ENCODE results near the gene CYP2E1.
"Not testable (repeated sequence)": the region's sequence is repeated elsewhere in the genome, so short reads cannot be mapped to it uniquely, and the experiment has no call there.

The CYP2E1 gene

DNA sequence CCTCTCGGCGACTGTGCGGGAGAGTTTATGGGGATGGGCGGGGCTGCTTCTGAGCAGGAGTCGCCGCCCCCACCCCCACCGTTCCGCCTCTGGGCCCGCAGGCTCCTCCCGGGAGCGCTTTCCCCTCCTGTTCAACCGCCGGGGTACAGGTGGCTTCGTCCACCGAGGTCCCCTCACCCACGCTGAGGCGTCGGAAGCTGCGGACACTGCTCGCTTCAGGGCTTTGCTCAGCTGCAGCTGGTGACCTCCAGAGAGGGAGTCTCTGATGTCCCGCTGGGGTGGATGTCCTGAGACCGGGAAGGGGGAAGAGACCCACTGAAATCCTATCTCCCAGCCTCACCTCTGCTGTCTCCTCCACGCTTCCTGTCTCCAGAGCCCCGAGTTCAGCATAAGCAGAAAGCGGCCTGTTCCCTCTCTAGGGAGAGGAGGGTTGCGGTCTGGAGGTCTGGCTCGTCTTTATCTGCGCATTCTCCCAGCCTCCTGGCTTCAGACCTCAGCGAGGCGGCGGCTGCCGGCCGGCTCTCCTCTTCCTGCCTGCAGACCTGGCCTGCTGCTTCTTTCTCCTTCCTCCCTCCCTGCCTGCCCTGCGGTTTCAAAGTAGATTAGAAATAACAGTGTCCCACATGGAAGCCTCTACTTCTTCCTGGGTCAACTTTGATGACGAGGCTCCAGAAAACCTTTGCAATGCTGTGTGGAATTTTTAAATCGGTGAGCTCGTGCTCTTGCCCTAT is 1.8 kb downstream of the CYP2E1 start:
- no peak for DNase-seq

DNA sequence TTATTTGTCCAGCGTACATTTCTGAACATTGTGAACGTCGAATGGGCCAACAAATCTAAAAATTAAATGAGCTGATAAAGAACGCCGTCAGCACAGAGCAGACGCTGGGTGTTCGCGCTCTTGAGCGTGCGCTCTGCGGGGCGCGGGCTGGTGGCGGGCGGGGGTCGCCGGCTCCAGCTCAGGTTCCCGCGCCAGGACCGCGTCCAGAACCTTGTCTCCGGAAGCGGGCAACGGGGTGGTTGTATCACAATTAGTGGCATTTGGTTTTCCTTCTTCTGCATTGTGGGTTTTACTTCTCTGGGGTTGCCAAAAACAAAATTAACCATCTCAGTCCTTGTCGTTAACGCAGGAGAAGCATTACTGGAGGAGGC is 2.4 kb downstream of the CYP2E1 start:
- no peak for DNase-seq

DNA sequence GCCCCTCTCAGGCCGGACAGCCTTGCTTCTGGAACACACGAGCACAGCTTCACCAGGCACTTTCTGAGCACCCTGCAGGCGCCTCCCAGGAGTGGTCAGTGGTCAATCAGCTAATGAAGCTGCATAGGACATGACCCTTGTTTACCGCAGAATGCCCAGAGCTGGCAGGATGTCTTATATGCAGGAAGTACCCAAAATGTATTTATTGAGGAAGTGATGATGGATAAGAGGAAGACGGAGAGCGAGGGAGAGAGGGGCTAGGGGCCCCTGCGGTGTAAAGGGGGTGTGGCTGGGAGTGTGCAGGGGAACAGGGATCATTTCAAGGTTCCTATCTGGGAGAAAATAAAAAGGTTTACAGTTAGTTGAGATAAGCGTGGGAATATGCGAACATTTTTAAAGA is 3.3 kb downstream of the CYP2E1 start:
- DNase-seq: no peak

DNA sequence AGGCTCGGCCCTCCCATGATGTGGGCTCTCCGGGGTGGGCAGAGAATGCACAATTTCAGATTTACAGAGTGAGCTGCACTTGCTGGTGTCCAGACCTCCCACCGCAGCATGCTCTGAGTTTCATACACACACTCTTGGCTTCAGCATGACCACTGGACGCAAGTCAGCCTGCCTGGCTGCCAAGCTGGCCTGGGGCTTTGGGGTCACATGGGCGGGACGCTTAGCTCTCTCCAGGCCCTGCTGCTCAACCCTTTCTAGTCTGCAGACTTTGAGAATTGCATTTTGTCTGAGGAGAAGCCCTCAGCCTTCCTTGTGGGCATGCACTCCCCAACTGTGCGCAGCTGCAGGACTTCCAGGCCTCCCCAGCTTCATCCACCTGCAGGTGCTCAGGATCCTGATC is 5.7 kb downstream of the CYP2E1 start:
- no peak for DNase-seq

DNA sequence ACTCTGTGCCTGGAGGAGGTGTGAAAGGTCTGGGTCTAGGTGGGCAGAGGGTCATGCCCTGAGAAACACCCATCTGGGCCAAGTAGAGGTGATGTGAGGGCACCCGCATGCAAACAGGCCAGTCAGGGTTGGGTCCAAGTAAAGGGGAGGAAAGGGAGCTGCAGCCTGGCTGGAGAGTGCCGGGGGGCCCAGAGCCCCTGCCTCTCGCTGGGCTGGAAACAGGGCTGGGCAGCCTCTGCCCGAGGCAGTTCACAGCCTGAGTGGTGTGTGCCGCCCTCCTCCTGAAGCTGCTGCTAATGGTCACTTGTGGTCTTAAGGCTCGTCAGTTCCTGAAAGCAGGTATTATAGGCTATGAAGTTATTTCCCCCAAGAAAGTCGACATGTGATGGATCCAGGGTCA is 7.3 kb downstream of the CYP2E1 start:
- DNase-seq: no peak

DNA sequence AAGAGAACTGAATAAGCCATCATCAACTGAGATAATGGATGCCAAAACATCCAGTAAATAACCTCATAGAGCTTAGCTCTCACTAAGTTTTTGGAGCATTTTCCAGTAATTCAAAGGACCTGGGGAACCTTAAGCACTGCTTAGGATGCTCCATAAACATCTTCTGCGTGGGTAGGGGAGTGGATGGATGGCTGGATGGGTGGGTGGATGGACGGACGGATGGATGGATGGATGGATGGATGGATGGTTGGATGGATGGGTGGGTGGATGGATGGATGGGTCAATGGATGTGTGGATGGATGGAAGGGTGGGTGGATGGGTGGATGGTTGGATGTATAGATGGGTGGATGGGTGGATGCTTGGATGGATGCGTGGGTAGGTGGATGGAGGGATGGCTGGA is 9.0 kb downstream of the CYP2E1 start:
- DNase-seq: no peak

DNA sequence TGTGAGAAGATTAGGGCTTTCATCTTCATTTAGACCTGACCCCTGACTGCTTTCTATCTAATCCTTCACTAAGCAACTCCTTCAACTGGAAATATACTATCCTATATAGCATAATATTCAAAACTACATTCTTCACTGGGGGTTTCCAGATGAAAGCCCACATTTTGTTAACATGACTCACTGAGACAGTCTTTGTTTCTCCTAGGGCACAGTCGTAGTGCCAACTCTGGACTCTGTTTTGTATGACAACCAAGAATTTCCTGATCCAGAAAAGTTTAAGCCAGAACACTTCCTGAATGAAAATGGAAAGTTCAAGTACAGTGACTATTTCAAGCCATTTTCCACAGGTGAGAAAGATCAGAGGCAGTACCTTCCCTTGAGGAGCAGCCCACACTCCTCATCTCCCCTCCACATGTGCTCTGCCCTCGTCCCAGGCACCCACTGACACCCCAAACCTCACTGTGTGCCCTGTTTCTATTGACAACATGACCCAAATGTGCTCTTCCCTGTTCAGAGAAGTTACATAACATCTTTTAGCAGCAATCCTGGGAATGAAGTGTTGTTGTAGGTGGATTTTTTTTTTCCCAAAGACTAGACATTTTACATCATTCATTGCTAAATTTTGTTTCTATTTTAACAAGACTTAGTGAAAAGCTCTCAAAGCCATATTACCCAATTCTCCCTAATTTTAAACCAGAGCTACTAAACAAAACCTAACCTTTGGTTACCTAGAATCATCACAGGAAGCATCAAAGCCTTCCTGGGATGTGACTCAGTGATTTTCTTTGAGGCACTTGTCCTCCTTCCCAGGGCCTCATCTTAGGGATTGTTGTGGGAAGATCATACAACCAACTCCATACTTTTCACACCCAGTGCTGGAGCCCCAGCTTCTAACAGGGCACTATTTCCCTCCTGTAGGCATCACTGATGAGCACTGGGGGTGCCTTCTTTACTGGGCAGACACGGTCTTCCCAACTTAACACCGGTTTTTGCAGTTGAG is 10.7 kb downstream of the CYP2E1 start:
- no peak for DNase-seq

DNA sequence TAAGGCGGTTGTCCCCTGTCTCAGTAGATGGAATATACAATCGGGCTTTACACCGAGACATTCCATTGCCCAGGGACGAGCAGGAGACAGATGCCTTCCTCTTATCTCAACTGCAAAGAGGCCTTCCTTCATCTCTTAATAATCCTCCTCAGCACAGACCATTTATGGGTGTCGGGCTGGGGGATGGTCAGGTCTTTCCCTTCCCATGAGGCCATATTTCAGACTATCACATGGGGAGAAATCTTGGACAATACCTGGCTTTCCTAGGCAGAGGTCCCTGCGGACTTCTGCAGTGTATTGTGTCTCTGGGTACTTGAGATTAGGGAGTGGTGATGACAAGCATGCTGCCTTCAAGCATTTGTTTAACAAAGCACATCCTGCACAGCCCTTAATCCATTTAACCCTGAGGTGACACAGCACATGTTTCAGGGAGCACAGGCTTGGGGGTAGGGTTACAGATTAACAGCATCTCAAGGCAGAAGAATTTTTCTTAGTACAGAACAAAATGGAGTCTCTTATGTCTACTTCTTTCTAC is 14.3 kb downstream of the CYP2E1 start:
- not testable (repeated sequence) for DNase-seq

DNA sequence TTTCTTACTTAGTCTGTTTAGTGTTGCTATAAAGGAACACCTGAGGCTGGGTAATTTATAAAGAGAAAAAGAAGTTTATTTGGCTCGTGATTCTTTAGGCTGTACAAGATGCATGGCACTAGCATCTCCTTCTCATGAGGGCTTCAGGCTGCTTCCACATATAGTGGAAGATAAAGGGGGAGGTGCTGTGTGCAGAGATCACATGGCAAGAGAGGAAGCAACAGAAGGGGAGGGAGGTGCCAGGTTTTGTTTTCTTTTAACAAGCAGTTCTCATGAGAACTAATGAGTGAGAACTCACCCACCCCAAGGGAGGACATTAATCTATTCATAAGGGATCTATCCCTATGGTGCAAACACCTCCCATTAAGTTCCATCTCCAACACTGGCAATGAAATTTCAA is 17.3 kb downstream of the CYP2E1 start:
- no peak for DNase-seq

DNA sequence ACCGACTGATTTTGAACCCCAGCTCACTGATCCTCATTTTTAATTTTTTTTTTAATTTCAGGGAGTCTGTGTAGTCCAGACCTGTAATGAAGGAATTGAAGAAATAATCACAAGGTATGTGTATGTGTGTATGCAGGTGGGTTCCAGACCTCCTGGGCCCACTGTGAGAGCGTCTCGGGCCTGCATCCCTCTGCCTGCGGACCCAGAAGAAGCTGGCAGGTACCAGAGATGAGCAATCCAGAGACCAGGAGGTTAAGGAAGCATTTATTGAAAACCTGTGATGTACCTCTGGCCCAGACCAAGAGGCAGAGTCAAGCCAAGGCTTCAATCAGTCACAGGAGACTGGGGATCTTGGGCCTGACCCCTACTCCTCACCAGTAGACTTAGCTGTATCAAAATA is 27.4 kb downstream of the CYP2E1 start:
- DNase-seq: no peak

DNA sequence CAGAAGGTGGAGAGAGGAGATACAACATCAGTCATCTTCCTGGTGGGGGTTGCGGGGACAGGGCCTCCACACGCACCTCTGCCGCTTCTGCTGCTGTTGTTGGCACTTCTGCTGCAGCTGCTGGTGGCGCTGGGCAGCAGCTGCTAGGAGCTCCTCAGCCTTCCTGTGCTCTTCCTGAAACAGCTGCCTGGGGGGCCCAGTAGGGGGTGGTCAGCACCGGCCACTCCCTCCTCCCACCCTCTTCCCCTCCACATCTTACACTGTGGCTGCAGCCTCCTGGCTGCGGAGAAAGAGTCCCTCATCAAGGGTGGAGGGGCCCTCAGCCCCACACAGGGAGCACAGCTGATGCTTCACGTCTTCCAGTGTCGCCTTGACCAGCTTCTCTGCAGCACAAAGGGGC is 28.4 kb downstream of the CYP2E1 start:
- DNase-seq: no peak

DNA sequence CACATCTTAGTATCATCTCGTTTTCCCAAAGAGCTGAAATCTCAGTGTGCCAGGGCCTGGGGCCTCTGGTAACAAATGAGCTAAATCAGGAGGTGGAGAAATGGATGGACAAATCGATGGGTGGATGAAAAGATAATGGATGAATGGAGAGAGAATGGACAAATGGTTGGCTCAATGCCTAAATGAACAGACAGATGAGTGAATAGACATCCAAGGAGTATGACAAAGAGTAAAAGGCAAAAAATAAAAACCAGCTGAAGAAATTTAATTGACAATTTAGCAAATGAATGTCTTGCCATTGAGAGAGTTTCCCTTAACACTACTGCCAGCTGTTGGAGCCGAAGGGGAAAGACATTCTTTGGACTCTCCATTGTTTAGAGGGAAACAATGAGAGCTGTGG is 30.2 kb downstream of the CYP2E1 start:
- DNase-seq: no peak

DNA sequence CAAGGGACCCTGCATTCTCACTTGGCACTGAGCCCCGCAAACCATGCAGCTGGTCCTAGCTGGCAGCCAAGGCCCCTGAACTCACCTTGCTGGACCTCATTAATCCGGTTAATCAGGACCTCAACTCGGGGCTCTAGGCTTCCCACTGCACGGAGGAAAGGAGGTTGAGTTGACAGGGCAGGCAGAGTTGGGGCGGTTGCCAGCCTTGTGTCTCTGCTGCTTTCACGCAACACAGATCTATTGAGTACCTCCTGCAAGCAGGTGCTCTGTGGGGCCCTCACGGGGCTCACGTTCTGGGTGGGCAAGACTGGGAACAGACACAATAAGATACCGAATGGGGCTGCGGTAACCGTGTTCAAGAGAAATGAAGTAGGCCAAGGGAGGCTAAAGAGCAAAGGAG is 32.1 kb downstream of the CYP2E1 start:
- DNase-seq: no peak

DNA sequence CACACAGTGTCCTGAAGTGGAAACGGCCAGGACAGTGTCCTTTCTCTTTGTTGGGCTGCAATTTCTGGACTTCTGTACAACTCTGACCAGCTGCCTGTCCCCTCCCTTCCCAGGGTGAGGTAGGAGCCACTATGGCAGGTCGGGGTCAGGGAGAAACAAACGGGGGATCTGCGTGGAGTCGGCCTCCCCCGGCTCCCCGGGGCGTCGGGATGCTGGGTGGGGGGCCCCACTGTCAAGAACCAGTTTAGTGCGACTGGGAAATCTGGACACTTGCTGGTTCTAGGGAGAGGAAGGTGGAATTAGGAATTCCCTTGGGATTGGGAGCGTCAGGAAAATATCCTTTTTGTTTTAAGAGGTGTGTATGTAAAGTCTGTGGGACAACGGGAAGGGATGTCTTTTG is 37.7 kb downstream of the CYP2E1 start:
- no peak for DNase-seq

DNA sequence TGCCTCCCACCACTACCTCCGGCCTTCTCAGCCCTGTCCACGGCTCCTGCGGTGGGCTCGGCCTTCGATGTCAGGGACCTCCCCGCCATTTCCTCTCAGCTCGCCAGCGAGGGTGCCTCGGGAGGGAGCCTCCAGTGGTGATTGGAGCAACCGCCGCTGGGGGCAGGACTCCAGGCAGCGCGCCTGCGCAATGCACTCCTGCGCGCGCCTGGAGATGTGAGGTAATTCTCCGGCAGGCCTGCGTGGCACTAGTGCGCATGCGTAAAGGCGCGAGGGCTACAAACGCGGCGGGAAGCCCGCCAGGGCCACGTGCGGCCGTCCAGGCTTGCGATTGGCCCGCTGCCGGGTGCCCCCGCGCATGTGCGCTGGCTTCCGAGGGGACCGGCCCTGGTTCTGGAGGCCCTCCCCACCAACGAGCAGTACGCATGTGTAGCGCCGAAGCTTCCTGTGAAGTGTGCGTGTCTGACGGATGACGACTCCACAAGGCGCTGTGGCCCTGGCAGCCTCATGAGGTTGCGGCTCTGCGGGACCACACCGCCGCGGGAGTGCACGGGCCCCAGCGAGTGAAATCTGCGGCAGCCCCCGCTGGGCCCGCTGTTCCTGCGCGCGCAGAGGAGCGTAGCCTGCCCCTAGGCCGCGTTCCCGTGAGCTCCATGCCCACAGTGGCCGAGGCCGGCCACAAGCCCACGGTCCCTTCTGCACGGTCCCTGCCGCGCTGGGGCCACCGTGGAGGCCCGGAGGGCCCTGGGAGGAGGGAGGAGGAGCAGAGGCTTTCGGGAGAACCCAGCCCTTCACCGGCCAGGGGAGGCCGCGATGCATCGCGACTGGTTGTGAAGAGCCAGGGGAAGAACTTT is 38.5 kb downstream of the CYP2E1 start, which contains the start of gene SYCE1:
SYCE1 (minus strand) TSS at position 143 of the 854 bp plus-strand sequence; CDS start at position 89, 54 bp downstream.
- DNase-seq: no peak

DNA sequence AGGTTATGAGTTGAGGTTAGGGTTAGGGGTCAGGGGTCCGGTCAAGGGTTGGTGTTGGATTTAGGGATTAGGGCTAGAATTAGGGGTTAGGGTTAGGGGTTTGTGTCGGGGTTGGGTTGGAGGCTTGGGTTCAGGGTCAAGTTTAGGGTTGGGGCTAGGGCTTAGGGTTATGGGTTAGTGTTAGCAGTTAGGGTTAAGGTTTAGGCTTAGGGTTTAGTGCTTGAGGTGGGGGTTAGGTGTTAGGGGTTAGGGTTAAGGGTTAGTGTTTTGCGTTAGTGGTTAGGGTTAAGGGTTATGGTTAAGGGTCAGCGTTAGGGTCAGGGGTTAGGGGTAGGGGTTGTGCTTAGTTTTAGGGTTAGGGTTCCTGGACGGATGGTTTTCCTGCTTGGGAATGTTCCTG is 40.0 kb downstream of the CYP2E1 start:
- no peak for DNase-seq

DNA sequence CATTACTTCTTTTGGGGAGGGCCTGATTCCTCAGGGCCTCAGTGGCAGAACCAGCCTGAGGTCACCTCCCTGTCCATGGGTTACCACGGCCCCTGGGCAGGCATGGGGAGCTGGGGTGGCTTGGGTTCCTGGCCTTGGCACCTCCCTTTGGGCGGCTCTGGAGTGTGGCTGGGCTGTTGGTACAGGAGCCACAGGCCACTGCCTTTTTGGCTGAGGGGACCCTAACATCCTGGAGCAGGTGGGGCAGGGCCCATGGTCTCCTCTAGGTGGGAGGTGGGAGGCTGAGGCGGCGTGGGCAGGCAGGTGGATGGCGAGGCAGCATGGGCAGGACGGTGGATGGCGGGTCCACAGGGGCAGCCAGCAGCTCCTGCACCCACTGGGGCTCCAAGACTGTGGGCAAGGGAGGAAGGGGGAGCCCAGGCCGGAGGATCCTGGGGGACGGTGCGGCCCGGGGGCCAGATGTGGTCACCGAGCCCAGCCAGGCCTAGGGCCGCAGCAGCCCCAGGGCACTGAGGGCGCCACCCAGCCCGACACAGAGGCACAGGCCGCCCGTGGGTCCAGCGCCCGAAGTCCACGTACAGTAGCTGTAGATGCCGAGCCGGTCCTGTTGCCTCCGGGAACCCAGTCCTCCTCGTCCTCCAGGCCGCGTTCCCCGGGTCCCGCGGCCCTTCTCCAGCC is 40.6 kb downstream of the CYP2E1 start:
- no peak for DNase-seq

DNA sequence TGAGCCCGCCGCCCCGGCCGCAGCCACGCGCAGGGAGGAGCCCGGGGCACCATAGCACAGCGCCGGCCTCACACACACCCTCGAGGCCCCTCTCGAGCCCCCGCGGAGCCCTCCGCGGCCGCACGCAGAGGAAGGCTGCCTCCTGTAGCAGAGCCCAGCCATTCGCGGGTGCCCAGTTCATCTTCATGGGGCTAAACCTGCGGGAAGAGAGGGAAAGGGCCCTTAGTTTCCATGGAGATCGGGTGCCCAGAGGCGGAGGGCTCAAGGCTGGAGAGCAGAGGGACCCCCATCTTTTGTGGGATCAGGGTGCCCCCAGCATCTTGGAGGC is 41.1 kb downstream of the CYP2E1 start:
- DNase-seq: no peak

DNA sequence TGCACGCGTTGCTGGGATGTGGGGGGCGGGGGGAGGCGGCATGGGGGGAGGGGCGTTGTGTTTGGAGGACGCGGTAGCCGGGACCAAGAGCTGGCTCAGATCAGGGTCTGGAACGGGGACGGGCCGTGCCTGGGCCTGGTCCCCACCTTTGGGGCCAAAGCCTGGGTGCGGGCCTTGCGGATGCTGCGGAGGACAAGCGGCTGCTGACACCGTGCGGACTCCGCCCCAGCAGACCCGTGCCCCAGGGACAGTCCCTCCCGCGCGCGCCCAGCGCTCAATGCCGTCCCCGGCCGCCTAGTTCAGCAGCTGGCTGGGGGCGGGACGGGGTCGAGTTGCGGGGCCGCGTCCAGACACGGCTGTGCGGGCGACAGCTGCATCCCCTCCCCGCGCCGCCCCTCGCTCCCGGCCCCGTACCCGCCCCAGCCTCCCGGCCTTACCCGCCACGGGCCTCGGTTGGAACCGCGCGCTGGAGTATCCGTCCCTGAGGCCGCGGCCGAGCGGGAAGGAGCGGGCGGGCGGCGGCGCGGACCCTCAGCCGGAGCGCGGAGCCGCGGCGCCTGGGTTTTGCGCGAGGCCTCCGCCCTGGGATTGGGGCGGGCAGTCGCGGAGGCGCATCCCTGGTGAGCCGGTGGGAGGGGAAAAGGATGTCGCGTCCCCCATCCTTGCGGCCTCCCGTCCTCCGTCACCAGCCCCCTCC is 41.8 kb downstream of the CYP2E1 start:
- DNase-seq: not testable (repeated sequence)

DNA sequence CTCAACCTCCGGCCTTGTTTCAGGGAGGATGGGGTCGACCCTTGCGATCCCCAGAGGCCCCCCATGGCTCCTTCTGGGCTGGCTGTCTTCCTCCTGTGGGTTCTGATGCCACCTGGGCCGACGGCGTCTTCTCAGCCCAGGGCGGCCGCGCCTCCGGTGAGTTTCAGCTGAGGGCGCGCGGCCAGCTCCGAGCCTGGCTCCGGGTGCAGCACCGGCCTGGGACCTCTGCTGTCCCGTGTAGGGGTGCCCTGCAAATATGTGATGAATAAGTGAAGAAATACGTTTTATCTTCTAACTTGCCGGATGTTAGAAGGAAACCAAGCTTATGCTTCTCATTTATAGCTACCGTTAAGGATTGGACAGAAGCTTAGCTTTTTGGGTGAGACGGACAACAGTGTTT is 42.6 kb downstream of the CYP2E1 start:
- not testable (repeated sequence) for DNase-seq

DNA sequence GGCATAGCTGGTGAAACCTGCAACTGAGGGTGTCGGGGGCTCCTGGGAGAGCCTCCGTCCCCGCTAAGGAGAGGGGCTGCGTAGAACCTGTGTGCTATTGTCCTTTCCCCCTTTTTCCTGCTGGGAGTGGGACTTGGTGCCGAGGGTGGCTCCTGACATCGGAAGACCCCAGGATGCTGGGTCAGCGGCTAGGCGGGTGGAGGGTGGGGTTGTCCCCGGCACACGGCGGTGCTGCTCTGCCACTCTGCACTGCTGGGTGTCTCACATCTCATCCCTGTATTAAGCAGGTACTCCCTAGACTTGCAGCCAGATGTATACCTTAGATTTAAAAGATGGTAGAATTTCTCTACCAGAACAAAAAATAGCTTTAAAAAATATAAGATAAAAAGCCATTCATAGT is 44.9 kb downstream of the CYP2E1 start:
- DNase-seq: not testable (repeated sequence)

DNA sequence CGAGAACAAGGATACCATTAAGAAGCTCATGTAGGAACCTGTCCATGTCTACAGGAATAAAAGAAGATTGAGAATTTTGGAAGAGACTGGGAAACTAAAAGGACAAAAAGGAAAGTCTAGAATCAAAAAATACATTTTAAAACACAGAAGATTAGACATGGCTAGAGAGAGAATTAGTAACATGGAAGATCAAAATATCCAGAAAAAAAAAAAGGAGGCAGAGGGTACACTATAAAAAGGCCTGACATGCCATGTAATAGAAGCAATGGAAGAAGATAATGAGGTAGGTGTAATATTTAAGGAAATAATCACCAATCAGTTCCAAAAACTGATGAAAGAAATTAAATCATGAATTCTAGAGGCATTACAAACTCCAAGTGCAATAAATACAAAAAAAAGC is 46.3 kb downstream of the CYP2E1 start:
- not testable (repeated sequence) for DNase-seq

Data from activated gamma-delta T cell (primary cell).